Hepatocyte (in vitro differentiated cells): Measurements from ENCODE around the gene TENM4.

ENCODE experiments used
- EZH2 ChIP-seq: fragments of 200-600 bp; sonication (generic); IDR thresholded peaks from 2 replicates; pipeline ENCODE4 v1.6.1; 2016; ENCODE audit warnings: antibody characterized with exemption, mild to moderate bottlenecking, borderline replicate concordance
- EZH2phosphoT487 ChIP-seq: fragments of 200-600 bp; sonication (generic); IDR thresholded peaks from one replicate; pipeline ENCODE4 v1.6.1; 2018; ENCODE audit warnings: antibody characterized with exemption, mild to moderate bottlenecking, low read depth, moderate library complexity; ENCODE audit not compliant: unreplicated experiment, severe bottlenecking
- TF ChIP-seq, protein P1 (sequence below): fragments of 200-600 bp; sonication (generic); IDR thresholded peaks from 2 replicates; pipeline ENCODE4 v1.5.1; 2016; ENCODE audit warnings: antibody characterized with exemption, mild to moderate bottlenecking; ENCODE audit not compliant: poor library complexity

DNA sequence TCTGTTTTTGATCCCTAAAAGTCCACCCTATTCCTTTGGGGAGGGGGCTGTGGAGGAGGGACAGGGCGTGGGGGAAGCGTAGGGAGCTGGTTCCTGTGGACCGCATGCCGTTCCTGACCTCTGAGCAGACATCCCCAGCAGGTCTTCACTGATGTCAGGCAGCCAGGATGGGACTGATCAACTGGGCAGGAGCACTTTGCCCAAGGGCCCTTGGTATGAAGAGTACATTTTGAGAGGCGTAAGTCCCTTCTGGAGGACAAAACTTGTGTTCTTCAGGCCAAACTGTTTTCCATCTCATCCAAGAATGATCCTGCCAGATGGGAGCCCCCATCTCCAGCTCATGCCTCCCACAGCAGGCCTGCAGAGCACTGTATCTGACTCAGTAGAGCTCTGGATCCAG is 785.3 kb downstream of the TENM4 start:
- TF ChIP-seq, protein P1, sequence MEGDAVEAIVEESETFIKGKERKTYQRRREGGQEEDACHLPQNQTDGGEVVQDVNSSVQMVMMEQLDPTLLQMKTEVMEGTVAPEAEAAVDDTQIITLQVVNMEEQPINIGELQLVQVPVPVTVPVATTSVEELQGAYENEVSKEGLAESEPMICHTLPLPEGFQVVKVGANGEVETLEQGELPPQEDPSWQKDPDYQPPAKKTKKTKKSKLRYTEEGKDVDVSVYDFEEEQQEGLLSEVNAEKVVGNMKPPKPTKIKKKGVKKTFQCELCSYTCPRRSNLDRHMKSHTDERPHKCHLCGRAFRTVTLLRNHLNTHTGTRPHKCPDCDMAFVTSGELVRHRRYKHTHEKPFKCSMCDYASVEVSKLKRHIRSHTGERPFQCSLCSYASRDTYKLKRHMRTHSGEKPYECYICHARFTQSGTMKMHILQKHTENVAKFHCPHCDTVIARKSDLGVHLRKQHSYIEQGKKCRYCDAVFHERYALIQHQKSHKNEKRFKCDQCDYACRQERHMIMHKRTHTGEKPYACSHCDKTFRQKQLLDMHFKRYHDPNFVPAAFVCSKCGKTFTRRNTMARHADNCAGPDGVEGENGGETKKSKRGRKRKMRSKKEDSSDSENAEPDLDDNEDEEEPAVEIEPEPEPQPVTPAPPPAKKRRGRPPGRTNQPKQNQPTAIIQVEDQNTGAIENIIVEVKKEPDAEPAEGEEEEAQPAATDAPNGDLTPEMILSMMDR, result no peak
- TF ChIP-seq EZH2phosphoT487, result no peak
- no peak for TF ChIP-seq EZH2
